NCI-H748 treated with DMSO at 0.1 percent for 48 hours (cell line): ENCODE results near the gene NLE1.
"Not testable (repeated sequence)": the region's sequence is repeated elsewhere in the genome, so short reads cannot be mapped to it uniquely, and the experiment has no call there.

ENCODE experiments used
- DNase-seq: peaks from one replicate; lab custom pipeline; 2025; lab: John Stamatoyannopoulos, UW

Gene NLE1

DNA sequence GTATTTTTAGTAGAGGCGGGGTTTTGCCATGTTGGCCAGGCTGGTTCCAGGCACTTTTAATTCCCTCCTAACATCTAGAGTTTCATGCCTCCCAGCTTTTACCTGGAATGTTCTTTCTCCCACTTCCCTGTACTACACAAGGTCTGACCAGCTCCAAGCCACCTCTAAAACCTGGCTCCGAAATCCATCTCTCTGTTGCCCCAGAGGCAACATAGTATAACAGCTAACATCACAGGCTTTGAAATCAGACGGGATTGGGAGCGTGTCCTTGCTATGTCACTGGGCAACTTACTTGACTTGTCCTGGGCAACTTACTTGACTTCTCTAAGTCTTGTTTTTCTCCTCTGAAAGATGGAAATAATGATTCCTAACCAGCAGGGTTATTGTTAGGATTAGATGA is 20.7 kb upstream of the NLE1 start:
- DNase-seq = no peak

DNA sequence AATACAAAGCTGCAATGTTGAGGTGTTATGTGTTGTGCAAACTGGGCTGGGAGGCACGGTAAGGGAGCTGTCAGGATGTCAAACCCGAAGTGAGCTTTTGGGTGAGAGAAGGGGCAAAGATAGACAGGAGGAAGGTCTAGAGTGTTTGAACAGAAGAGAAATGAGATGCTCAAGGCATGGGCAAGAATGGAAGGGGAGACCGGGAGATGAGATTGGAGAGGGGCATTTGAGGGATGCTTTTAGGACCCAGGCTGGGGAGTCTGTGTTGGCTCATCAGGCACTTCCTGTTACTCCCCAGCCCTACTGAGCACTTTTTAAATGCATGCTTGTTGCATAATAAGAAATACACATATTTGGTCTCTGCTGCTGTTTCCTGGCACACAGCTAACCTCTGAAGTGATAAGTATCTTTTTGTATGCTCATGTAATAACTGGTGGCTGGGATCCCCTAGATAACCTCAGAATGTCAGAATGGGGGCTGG is 19.2 kb upstream of the NLE1 start:
- no peak for DNase-seq

DNA sequence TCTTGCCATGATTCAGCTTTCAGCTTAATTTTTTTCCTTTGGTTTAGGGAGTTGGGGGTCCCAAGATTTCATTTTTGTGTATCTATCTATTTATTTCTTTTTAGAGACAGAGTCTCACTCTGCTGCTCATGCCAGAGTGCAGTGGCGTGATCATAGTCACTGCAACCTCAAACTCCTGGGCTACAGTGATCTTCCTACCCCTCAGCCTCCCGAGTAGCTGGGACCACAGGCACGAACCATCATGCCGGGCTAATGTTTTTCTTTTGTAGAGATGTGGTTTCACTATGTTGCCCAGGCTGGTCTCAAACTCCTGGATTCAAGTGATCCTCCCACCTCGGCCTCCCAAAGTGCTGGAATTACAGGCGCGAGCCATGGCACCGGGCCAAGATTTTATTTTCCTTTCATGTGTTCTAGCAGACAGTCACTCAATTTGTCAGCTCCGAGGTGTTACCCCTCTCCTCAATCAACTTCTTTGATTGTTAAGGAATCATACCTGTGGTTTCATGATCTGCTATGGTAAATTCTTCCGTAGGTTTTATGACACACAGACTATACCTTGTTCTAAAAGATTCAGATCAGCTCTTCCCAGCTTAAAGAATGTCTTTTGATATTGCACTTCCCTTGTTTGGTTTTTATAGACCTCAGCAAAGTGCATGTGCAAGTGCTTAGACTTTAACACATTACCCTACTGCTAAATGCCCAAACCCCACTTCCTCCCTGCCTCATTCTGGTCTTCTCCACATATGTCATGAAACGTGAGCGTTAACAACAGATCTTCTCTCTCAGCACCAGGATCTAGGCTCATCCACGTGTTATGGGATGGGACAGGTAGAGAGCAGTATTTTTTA is 18.5 kb upstream of the NLE1 start:
- DNase-seq = no peak

DNA sequence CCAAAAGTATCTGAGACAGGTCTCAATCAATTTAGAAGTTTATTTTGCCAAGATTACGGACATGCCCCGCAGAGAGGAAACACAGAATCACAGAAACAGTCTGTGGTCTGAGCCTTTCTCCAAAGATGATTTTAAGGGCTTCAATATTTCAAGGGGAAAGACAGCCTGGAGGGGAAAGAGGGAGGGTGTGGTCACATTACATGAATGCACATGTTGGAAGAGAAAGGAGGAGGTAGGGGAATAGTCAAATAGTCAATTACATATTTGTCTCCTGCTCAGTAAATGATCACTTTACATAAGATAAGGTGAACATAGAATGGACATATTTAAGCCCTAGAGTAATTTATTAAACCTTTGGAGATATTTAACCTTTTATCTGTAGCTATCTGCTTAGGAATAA is 17.8 kb upstream of the NLE1 start:
- DNase-seq = no peak

DNA sequence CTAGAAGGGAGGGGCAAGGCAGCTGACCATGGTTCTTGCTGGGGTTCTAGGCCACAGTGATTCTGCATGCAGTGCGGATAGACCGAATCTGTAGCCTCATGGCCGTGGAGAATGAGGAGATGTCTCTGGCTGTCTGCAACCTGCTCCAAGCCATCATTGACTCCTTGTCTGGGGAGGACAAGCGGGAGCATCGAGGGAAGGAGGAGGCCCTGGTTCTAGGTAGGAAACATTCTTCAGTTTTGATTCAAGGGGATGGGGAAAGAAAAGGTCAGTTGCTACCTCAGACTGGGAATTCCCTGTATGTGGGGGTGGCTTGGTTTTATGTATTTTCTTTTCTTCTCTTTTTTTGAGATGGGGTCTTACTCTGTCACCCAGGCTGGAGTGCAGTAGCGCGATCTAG is 13.1 kb upstream of the NLE1 start:
- no peak for DNase-seq

DNA sequence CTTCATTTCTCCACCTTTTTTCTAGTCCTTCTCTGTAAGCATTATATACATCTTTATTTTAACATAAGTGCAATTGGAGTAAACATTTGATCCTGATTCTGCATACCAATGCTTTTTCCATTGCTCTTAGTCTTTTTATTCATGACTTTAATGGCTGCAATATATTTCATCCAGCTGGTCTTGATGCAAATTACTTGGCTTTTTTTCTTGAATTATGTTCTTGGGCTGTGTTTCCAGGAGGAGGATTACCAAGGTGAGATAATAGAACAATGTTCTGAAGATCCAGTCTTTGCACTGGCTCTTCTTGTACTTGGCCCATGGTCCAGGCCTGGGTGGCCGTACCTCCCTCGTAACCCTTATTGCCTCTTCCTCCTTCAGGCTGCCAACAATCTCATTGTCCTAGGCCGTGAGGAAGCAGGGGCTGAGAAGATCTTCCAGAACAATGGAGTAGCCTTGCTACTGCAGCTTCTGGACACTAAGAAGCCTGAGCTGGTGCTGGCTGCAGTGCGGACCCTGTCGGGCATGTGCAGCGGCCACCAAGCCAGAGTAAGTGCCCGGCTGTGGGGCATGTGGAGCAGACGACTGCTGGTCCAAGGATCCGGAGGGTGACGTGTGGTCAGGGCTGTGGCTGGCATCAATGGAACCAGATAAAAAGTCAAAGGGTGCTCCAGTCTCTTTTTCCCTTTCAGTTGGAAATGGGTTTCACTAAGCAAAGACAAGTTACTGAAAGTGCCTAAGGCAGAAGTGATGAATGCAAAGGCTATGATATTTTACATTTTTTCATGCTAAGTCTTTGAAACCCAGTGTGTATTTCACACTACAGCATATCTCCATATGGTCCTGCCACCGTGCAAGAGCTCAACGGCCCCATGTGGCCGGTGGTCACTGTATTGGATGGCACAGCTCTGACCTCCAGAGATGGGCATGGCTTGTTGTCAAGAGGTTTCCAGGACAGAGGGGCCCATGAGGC is 12.4 kb upstream of the NLE1 start:
- DNase-seq = no peak

DNA sequence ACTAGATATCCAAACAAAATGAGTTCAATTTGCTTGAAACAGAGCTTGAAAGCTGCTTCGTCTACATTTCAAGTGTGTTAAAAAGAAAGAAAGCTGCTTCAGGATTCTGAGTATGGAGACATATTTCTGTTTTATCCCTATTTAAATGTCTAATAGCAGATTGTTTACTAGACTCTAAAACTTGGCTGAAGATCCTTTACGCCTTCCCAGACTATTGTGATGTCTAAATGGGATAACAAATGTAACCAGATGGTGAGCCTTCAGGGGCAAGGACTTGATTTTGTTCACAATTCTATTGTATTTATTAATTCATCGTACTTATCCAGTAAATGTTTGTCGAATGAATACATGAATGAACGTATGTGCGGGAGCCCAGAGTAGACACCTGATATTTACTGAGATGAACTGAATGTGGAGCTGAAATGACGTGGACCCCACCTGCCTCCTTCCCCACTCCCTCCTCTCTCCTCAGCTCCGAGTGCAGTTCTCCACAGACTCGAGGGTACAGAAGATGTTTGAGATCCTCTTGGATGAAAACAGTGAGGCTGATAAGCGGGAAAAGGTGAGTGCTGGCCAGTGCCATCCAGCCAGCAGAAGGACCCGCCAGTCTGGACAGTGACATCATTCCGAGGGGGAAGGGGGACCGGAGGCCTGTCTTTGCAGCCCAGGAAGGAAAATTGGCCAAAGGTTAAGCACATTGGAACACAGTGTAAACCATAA is 10.5 kb upstream of the NLE1 start:
- DNase-seq = no peak

DNA sequence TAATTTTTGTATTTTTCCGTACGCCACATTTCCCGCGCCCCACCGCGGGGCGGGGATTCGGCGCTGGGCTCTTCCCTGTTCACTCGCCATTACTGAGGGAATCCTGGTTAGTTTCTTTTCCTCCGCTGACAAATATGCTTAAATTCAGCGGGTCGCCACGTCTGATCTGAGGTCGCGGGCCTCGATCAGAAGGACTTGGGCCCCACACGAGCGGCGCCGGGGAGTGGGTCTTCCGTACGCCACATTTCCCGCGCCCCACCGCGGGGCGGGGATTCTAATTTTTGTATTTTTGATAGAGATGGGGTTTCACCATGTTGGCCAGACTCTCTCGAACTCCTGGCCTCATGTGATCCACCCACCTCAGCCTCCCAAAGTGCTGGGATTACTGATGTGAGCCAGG is 9.0 kb upstream of the NLE1 start:
- not testable (repeated sequence) for DNase-seq

DNA sequence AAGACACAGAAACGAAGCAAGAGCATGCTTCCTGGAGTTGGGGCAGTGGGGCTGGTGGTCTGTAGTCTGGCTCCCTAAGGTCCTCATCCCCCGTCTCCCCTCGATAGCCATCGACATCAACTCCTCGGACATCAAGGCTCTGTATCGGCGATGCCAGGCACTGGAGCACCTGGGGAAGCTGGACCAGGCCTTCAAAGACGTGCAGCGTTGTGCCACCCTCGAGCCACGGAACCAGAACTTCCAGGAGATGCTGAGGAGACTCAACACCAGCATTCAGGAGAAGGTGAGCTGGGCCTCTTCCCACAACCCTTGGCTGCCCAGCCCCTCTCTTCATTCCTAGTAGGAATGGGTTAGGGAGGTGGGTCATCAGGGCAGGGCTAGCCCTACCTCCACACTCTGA is 7.8 kb upstream of the NLE1 start:
- DNase-seq = no peak

DNA sequence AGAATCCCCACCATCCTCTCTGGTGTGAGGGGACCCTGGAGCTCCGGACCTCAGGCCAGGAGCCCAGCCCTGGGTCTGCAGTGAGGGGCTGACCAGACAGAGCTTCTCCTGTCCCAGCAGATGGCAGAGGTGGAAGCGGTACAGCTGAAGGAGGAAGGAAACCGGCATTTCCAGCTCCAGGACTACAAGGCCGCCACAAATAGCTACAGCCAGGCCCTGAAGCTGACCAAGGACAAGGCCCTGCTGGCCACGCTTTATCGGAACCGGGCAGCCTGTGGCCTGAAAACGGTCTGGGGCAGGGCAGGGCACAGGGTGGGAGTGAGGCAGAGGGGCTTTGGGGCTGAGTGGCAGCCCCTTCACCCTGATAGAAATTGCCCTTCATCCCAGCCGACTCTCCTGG is 6.0 kb upstream of the NLE1 start:
- no peak for DNase-seq

DNA sequence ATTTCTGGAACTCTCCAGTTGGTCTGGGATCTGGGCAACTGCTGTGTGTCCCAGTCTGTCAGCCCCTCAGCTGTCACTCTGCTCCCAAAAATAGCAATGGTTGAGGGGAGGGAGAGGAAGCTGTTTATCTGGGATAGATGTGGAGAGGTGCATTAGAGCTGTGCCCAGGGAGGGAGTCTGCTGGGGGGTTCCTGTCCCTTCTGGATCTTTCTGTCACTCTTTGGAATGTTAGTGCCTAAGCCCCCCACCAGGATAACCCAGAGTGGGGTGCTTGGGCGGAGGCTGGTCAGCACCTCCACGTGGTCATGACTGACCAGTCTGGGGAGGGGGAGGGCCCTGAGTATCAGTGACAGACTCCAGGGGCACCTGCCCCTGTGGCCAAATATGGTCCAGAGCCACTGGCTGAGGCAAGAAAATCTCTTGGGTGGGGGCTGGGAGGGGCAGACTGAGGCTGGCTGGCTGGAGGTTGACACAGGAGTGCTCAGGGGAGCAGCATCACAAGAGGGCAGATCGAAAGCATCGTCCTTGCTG is 5.3 kb upstream of the NLE1 start, which contains the start of gene UNC45B:
Gene UNC45B, plus strand, starts transcription at position 443 of the 531 bp plus-strand sequence. CDS start 447 bp downstream, outside the sequence.
- no peak for DNase-seq

DNA sequence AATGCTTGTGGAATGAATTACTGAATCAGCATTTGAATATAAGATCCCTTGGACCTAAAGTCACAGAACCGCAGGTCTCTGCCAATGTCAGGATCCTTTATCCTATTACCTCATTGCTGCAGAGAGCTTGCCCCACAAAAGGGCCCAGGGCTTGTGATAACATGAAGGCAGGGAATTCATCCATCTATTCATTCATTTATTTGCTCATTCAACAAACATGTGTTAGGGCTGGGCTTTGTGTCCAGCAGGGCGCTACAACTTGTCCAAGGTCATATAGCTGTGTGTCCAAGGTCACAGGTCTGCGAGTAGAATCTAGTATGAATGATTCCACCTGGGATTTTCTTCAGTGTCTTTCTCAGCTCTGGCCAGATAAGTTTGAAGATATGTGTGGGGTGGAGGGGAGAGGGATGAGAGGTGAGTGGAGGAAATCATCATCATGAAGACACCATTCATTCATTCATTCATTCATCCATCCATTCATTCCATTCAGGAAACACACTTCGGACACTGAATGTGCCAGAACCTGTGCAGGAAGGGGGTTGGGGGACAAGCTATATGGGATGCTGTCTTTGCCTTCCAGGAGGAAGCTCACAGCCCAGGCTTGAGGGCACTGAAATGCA is 4.2 kb upstream of the NLE1 start:
- DNase-seq = no peak

DNA sequence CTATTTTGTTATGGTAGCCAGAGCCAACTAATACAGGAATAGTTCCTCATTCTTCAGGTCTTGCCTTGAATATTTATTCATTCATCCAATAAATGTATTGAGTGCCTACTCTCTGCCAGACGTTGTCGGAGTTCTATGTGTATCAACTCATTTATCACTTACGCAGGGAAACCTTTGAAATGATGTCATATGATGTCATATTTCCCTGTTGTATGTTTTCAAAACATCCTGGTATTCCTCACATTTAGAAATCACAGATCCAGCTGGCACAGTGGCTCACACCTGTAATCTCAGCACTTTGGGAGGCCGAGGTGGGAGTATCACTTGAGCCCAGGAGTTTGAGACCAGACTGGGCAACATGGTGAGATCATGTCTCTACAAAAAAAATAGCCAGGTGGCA is 2.7 kb upstream of the NLE1 start:
- DNase-seq = no peak

DNA sequence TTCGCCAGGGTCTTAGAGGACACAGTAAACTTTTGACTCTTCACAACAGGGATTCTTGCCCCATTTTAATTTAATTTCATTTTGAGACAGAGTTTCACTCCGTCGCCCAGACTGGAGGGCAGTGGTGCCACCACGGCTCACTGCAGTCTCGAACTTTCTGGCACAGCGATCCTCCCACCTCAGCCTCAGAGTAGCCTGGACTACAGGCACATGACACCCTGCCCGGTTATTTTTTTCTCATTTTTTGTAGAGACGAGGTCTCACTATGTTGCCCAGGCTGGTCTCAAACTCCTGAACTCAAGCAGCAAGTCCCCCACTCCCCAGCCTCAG is 329 bp upstream of the NLE1 start:
- DNase-seq = no peak

DNA sequence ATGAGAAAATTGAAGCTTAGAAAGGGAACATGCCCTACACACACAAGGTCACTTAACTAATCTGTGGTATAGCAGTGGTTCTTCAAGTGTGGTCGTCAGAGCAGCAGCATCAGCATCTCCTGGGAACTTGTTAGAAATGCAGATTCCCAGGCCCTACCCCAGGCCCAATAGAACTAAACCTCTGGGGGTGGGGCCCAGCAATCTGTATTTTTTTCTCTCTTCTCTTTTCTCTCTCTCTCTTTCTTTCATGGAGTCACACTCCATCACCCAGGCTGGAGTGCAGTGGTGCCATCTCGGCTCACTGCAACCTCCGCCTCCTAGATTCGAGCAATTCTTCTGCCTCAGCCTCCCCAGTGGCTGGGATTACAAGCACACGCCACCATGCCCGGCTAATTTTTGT is 3.9 kb downstream of the NLE1 start:
- no peak for DNase-seq

DNA sequence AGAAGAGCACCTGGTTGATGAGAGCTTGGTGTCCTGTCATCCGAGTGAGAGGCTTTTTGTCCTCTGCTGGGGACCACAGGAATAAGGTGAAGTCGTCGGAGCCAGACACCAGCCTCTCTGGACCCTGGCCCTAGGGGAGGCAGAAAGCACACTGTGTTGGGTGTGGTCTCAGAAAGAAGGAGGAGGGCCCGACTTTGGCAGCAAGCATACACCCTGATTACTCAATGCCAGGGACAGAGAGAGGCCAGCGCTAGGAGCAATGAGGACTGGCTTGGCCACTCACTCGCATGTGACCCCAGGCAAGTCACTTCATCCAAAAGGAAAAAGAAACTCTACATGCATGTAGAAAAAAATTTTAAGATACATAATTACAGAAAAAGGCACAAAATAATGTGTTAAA is 6.8 kb downstream of the NLE1 start:
- no peak for DNase-seq

DNA sequence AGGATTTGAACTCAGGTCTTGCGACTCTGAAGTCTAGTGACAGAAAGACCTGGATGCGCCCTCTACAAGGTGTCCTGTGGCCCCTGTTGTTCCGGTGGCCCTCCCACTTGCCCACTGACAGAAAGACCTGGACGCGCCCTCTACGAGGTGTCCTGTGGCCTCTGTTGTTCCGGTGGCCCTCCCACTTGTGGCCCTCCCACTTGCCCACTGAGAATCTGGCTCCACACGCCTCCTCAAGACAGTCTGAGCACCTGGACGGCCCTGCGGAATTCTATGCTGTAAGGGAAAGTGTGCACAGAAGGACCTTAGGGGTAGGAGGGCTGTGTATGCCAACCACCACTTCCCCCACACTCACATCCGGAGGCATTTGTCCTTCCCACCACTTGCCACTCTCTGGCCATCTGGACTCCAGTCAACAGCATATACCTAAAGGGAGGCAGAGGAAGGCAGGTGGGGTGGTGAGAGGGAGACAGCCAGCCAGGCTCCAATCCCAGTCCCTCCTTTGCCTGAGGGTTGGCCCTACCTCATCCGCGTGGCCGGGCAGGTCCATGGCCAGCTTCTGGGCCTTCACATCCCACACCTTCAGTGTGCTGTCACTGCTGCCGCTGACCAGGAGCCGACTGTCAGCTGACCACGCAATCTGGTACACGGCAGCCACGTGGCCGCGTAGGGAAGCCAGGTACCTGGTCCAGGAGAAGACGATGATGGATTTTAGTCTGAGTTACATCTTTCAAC is 9.1 kb downstream of the NLE1 start:
- DNase-seq = no peak

DNA sequence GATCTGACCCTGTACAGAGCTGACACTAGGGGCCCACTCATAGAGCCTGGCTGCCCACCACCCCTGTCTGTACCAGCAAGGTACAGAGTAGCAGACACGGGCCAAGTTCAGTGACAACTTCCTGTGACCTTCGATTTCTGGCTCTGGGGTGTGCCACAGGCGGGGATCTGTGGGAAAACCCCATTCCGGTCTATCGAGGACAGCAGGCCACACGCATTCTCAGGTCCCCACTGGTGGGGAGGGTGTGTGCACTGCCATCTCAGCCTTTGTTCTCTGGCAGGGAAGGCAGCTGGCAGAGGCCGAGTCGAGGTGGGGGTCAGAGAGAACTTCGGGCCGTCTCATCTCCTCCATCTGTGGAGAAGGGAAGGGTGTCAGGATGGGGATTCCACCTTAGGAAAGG is 10.0 kb downstream of the NLE1 start:
- DNase-seq = no peak

DNA sequence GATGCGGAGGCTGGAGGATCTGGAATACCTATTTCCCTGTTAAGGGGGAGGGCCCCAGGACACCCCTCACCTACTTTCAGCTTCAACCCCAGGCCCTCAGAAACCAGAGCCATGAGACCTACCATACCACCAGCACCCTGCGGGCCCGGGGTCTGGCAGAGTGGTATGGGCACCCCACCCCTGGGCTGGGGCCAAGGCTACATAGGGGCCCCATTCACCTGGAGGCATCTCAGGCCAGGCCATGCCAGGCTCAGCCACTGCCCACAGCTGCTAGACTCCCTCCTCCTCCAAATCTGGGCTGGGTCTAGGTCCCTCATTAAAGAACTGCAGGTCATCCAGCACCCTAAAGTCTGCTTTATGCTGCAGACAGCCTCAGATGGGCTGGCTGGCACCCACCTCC is 11.7 kb downstream of the NLE1 start:
- DNase-seq = no peak

DNA sequence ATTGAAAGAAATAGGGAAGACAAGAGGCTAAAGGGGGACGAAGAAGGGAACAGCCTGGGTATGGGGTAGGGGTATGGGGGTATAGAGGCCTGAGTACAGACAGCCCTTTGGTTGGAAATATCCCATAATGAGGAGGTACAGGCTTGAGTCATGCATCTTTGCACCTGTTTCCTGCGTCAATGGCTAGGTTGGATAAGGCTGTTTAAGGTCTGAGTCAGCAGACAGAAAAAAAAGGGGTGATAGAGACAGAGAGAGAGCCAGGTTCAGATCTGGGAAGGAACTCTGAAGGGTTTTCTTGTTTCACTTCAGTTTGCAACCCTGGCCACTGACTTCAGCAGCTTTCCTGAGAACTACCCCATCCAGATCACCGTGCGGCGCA is 12.1 kb downstream of the NLE1 start:
- DNase-seq = no peak
